Measurements from ENCODE around the gene CDC123. TPM values are rescaled to one million over a fixed set of nuclear protein-coding genes. Genes with fewer than 3 reads are reported as not detected.

CDC123 gene
- total and polyA plus RNA-seq, 2 of the 4 experiments (the other 2 are of a cell fraction): 100 to 203 TPM

- Histone ChIP-seq H3K9me3 (ENCODE audit: control insufficient read depth, insufficient read depth, low read length) (no peaks in the 10 kb centered on the region), H3K79me1 (ENCODE audit: low read depth in 1 of 2, low read length in 2 of 2) (peaks cover 17 to 63% of the 10 kb centered on the region in 2 experiments), H3K4me2 (ENCODE audit: low read depth, low read length) (peak overlapping the region; percentile 66), H4K20me1 (ENCODE audit: insufficient read depth, low read length) (peaks cover 8% of the 10 kb centered on the region; the same call in 1 of the 2 replicates), H3K14ac (replicated peaks; ENCODE audit: low read depth, low read length) (peak overlapping the region; percentile 87), H2BK5ac (ENCODE audit: low read depth, low read length, poor library complexity, severe bottlenecking) (peak overlapping the region; percentile 70), H3K23ac (ENCODE audit: low read depth, low read length) (peak overlapping the region; percentile 92), H3K4me3 (ENCODE audit: insufficient read depth, low read depth, low read length) (peak overlapping the region; percentile 86), H2AFZ (replicated peaks; ENCODE audit: low read length, poor library complexity) (peak overlapping the region; percentile 96), H4K8ac (ENCODE audit: low read depth in 2 of 2, low read length in 2 of 2) (peak overlapping the region; percentile 93 to 100), H3K4ac (ENCODE audit: low read depth, low read length) (peak overlapping the region; percentile 90), H3K9me1 (ENCODE audit: insufficient read depth, low read length) (peaks cover 2% of the 10 kb centered on the region; the same call in 1 of the 2 replicates), H3K27ac (ENCODE audit: insufficient read depth, low read length) (peak overlapping the region; percentile 91), H2BK15ac (ENCODE audit: low read depth, low read length) (peak overlapping the region; percentile 52; the same call in 2 of the 3 replicates), H2AK9ac (replicated peaks; ENCODE audit: low read depth, low read length, poor library complexity) (peak overlapping the region; percentile 97), H3K36me3 (ENCODE audit: control insufficient read depth, insufficient read depth, low read length) (peaks cover 12% of the 10 kb centered on the region), H3K56ac (ENCODE audit: extremely low read depth, insufficient read depth, low read length) (peak overlapping the region; percentile 88), H2AK5ac (ENCODE audit: low read depth, low read length) (peak overlapping the region; percentile 72), H3K27me3 (ENCODE audit: control insufficient read depth, insufficient read depth, low read length) (no peaks in the 10 kb centered on the region), H4K91ac (ENCODE audit: insufficient read depth, low read depth, low read length) (peak overlapping the region; percentile 60), H4K5ac (ENCODE audit: low read depth, low read length) (peak overlapping the region; percentile 62), H3K18ac (ENCODE audit: low read depth, low read length) (no peak overlapping the region), H3K4me1 (ENCODE audit: control insufficient read depth, insufficient read depth, low read length) (peaks cover 5% of the 10 kb centered on the region; the same call in 1 of the 2 replicates), H3K9ac (ENCODE audit: low read depth, low read length) (peak overlapping the region; percentile 93), H2BK20ac (ENCODE audit: low read depth, low read length) (no peak overlapping the region), H2BK120ac (ENCODE audit: low read depth, low read length) (peak overlapping the region; percentile 53; the same call in 1 of the 2 replicates)
- TF ChIP-seq MXI1 (IDR thresholded peaks at IDR 0.05; ENCODE audit: borderline replicate concordance, low read depth, low read length): no peak
- TF ChIP-seq NFE2L2 (IDR thresholded peaks at IDR 0.05; ENCODE audit: low read depth, low read length): no peak
- no peak for TF ChIP-seq CTCF (conservative IDR thresholded peaks at IDR 0.05; ENCODE audit: low read depth, low read length)
- TF ChIP-seq SMC3 (IDR thresholded peaks at IDR 0.05; ENCODE audit: low read depth, low read length): no peak
- TF ChIP-seq FOS (IDR thresholded peaks at IDR 0.05; ENCODE audit: low read depth, low read length): no peak
- no peak for TF ChIP-seq ELK1 (IDR thresholded peaks at IDR 0.05; ENCODE audit: borderline replicate concordance, low read depth, low read length)
- no peak for TF ChIP-seq USF2 (IDR thresholded peaks at IDR 0.05; ENCODE audit: low read depth, low read length)
- no peak for TF ChIP-seq CHD1 (IDR thresholded peaks at IDR 0.05; ENCODE audit: low read depth, low read length)
- no peak for TF ChIP-seq CEBPB (IDR thresholded peaks at IDR 0.05; ENCODE audit: low read depth, low read length)
- TF ChIP-seq POLR2A (IDR thresholded peaks at IDR 0.05; ENCODE audit: low read depth, low read length): no peak
- in situ Hi-C loops (cut with MboI; ENCODE audit: low sequenced_read_pairs): no loop called here
- BruUV-seq (replicated peaks): TSS peak; percentile 42
- intact Hi-C loops (cut with micrococcal nuclease): loop anchor here (5.0 kb wide), 2 partner anchors 516 to 881 kb away; no protein-coding TSS in a partner anchor
- ChIA-PET POLR2A (ENCODE audit: unreplicated experiment) (interaction anchor here (0.6 kb wide), 1 partner anchor 550 kb away, joined by 3 read pairs; no protein-coding TSS in a partner anchor), CTCF (interaction anchor here (1.6 kb wide), 1 partner anchor 17 kb away, joined by 4 read pairs; no protein-coding TSS in a partner anchor)
- WGBS, 2 experiments (ENCODE audit: extremely low coverage in 2 of 2, insufficient read length in 1 of 2): 10% methylated on average over 2 of the region's 15 CpGs; no CpG with 5 or more reads in 1 of the 2 experiments
- DNase-seq: no peak
- ATAC-seq (ENCODE audit: low read depth): no peak
- dilution Hi-C loops (cut with HindIII; ENCODE audit: low sequenced_read_pairs, unreplicated experiment): no loop called here
Observed at GRCh38 chr10:12196531-12197211, 683 bp downstream of the CDC123 start.

Measured in IMR-90 (cell line).